Epithelial cell of proximal tubule (primary cell): ENCODE data around the gene OPTN. TPM values are rescaled to one million over a fixed set of nuclear protein-coding genes. Genes with fewer than 3 reads are reported as not detected.

ENCODE experiments used
- DNase-seq: peaks from one replicate; pipeline ENCODE4 v3.0.0-alpha.2; 2011; ENCODE audit warnings: low read depth
- H3K4me3 ChIP-seq: 2 replicates; pipeline ENCODE4 v1.5.1; 2011; ENCODE audit warnings: low read depth, mild to moderate bottlenecking, low read length
- CTCF ChIP-seq: conservative IDR thresholded peaks from 2 replicates; pipeline ENCODE4 v1.5.1; 2012; ENCODE audit warnings: low read depth, mild to moderate bottlenecking, low read length
- total RNA-seq: library from RNA; depleted of rRNA; stranded (reverse); fragments of >200 nt; gene quantifications from 2 replicates; pipeline ENCODE4 v1.2.3, GENCODE V29; 2015

OPTN gene
- total RNA-seq, 1 donor from 2014 or later: 64.4 TPM

- no peak for DNase-seq
- peak overlapping the region; percentile 91 for H3K4me3 ChIP-seq
- TF ChIP-seq CTCF: peak; percentile 55
These were observed 758 bp upstream of the OPTN start for GRCh38 chr10:13099144-13099665.

GRCh38 chr10:13100349-13101294, 659 bp downstream of the OPTN start:
- H3K4me3 ChIP-seq: peak overlapping the region; percentile 91
- peak; percentile 12 for DNase-seq
- TF ChIP-seq CTCF: no peak

GRCh38 chr10:13102002-13102794, 2.2 kb downstream of the OPTN start:
- TF ChIP-seq CTCF: no peak
- DNase-seq: peak; percentile 16
- peak overlapping the region; percentile 91 for H3K4me3 ChIP-seq

GRCh38 chr10:13103554-13103953, 3.6 kb downstream of the OPTN start:
- no peak overlapping the region for H3K4me3 ChIP-seq
- DNase-seq: no peak
- no peak for TF ChIP-seq CTCF

GRCh38 chr10:13104697-13105096, 4.7 kb downstream of the OPTN start:
- H3K4me3 ChIP-seq: no peak overlapping the region
- no peak for DNase-seq
- TF ChIP-seq CTCF: no peak

GRCh38 chr10:13105184-13105583, 5.2 kb downstream of the OPTN start:
- no peak overlapping the region for H3K4me3 ChIP-seq
- no peak for DNase-seq
- TF ChIP-seq CTCF: no peak
